Activated CD4-positive, alpha-beta T cell treated with anti-CD3 and anti-CD28 coated beads, Interleukin-2, Interleukin-4, amounts not matched to agents 100 ng/mL and 50 ng/mL, durations not matched to agents 16 hours and 8 hours (primary cell): ENCODE data around the gene KRTAP9-6.
"Not testable (repeated sequence)": the region's sequence is repeated elsewhere in the genome, so short reads cannot be mapped to it uniquely, and the experiment has no call there.

Experiments used
- DNase-seq: peaks from one replicate; pipeline ENCODE4 v3.0.0-alpha.2; 2020; ENCODE audit warnings: low spot score

Gene KRTAP9-6

GRCh38 chr17:41271858-41272257, 6.7 kb downstream of the KRTAP9-6 start:
- DNase-seq: no peak

GRCh38 chr17:41275648-41276190, 10.5 kb downstream of the KRTAP9-6 start, which contains the start of gene KRTAP9-7:
Gene KRTAP9-7, plus strand, starts transcription at chr17:41275698. Its CDS starts 0 bp downstream, at chr17:41275698.
- not testable (repeated sequence) for DNase-seq

- DNase-seq: no peak
Observed at GRCh38 chr17:41278176-41278955, 13.2 kb downstream of the KRTAP9-6 start.

- DNase-seq: no peak
Observed at GRCh38 chr17:41284043-41284442, 18.9 kb downstream of the KRTAP9-6 start.

- DNase-seq: no peak
Observed at GRCh38 chr17:41284546-41284945, 19.4 kb downstream of the KRTAP9-6 start.

- no peak for DNase-seq
Observed at GRCh38 chr17:41287050-41287449, 21.9 kb downstream of the KRTAP9-6 start.

GRCh38 chr17:41294016-41294415, 28.8 kb downstream of the KRTAP9-6 start:
- no peak for DNase-seq

- no peak for DNase-seq
Observed at GRCh38 chr17:41296846-41297245, 31.7 kb downstream of the KRTAP9-6 start.

- no peak for DNase-seq
Observed at GRCh38 chr17:41298458-41299135, 33.4 kb downstream of the KRTAP9-6 start.

GRCh38 chr17:41301204-41301790, 36.1 kb downstream of the KRTAP9-6 start:
- DNase-seq: no peak

- no peak for DNase-seq
Observed at GRCh38 chr17:41301916-41302901, 37.0 kb downstream of the KRTAP9-6 start, which contains the start of gene KRTAP29-1. Gene KRTAP29-1, minus strand, starts transcription at chr17:41302851. Its CDS starts 0 bp downstream, at chr17:41302851.

GRCh38 chr17:41302981-41303380, 37.8 kb downstream of the KRTAP9-6 start:
- no peak for DNase-seq

- no peak for DNase-seq
Observed at GRCh38 chr17:41304091-41304490, 38.9 kb downstream of the KRTAP9-6 start.

GRCh38 chr17:41307647-41308046, 42.5 kb downstream of the KRTAP9-6 start:
- no peak for DNase-seq

- peak; percentile 80 for DNase-seq
Observed at GRCh38 chr17:41308251-41308917, 43.2 kb downstream of the KRTAP9-6 start.

- DNase-seq: peak; percentile 22
Observed at GRCh38 chr17:41308918-41309359, 43.8 kb downstream of the KRTAP9-6 start, which contains the start of gene KRTAP16-1. Gene KRTAP16-1, minus strand, starts transcription at chr17:41309309. Its CDS starts 56 bp downstream, at chr17:41309253.

GRCh38 chr17:41311111-41311510, 45.9 kb downstream of the KRTAP9-6 start:
- no peak for DNase-seq

GRCh38 chr17:41315204-41315794, 50.1 kb downstream of the KRTAP9-6 start, which contains the start of gene KRTAP17-1:
Gene KRTAP17-1, minus strand, starts transcription at chr17:41315710. Its CDS starts 60 bp downstream, at chr17:41315650.
- no peak for DNase-seq
